HCT116 (cell line): ENCODE measurements around the gene SHISAL1.

Source experiments
- EGR1 ChIP-seq: IDR thresholded peaks from 2 replicates; pipeline ENCODE4 v1.6.1; 2012; ENCODE audit warnings: low read depth
- JUND ChIP-seq: IDR thresholded peaks from 2 replicates; pipeline ENCODE4 v1.6.1; 2012
- POLR2A ChIP-seq: IDR thresholded peaks from 2 replicates; pipeline ENCODE4 v1.7.0; 2011; ENCODE audit warnings: borderline replicate concordance; ENCODE audit not compliant: insufficient read depth, insufficient read length; ENCODE audit errors: extremely low read depth
- POLR2AphosphoS5 ChIP-seq: IDR thresholded peaks from 2 replicates; pipeline ENCODE4 v1.6.1; 2011; ENCODE audit warnings: mild to moderate bottlenecking, low read depth, low read length, moderate library complexity
- SIN3A ChIP-seq: IDR thresholded peaks from 2 replicates; pipeline ENCODE4 v1.6.1; 2012; ENCODE audit warnings: low read depth
- SP1 ChIP-seq: IDR thresholded peaks from 2 replicates; pipeline ENCODE4 v1.6.1; 2012; ENCODE audit warnings: low read depth
- TCF7L2 ChIP-seq: IDR thresholded peaks from 2 replicates; pipeline ENCODE4 v1.7.0; 2011; ENCODE audit warnings: borderline replicate concordance, inconsistent platforms; ENCODE audit not compliant: insufficient read depth, insufficient read length; ENCODE audit errors: extremely low read depth
- YY1 ChIP-seq: IDR thresholded peaks from 2 replicates; pipeline ENCODE4 v1.6.1; 2011; ENCODE audit warnings: low read length, low read depth, moderate library complexity, mild to moderate bottlenecking; ENCODE audit not compliant: insufficient replicate concordance; ENCODE audit errors: extremely low read depth
- ZNF274 ChIP-seq: fragments of 200-500 bp; sonication (Bioruptor generic); IDR thresholded peaks from 2 replicates; pipeline ENCODE4 v1.6.1; 2014; ENCODE audit warnings: mild to moderate bottlenecking, low read depth, low read length, inconsistent platforms
- TF ChIP-seq, protein P1 (sequence below), 3 experiments: fragments of 200-600 bp in 1 of 3; sonication (generic) in 1 of 3; IDR thresholded peaks in 2 of 3; conservative IDR thresholded peaks in 1 of 3; 2 replicates each; pipeline ENCODE4 v1.5.1; 2012 to 2017; ENCODE audit warnings: low read depth in 2 of 3, low read length in 2 of 3, antibody characterized with exemption in 1 of 3, borderline replicate concordance in 1 of 3, control low read depth in 1 of 3, mild to moderate bottlenecking in 1 of 3, mixed read lengths in 1 of 3, mixed run types in 1 of 3, moderate library complexity in 1 of 3; ENCODE audit not compliant: insufficient read depth in 1 of 3
- TF ChIP-seq, protein P2 (sequence below): IDR thresholded peaks from 2 replicates; pipeline ENCODE4 v1.6.1; 2012; ENCODE audit warnings: low read depth

DNA sequence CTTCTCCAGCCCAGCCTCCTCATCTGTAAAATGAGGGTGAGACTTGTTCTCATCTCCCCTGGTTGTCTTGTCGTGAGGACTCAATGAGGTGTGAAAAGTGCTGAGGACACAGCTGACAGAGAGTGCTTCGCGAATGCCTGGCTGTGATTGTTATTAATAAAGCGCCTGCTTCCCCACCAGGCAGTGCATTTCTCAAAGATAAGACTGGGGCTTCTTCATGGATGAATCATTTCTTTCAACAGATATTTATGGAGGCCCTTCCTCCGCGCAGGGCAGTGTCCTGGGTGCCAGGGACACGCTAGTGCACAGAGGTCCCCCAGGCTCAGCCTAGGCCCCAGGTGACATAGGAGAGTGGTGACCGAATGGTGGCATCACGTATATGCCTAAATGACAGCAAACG, 34.3 kb upstream of the SHISAL1 start:
- TF ChIP-seq YY1: no peak
- TF ChIP-seq, protein P1, sequence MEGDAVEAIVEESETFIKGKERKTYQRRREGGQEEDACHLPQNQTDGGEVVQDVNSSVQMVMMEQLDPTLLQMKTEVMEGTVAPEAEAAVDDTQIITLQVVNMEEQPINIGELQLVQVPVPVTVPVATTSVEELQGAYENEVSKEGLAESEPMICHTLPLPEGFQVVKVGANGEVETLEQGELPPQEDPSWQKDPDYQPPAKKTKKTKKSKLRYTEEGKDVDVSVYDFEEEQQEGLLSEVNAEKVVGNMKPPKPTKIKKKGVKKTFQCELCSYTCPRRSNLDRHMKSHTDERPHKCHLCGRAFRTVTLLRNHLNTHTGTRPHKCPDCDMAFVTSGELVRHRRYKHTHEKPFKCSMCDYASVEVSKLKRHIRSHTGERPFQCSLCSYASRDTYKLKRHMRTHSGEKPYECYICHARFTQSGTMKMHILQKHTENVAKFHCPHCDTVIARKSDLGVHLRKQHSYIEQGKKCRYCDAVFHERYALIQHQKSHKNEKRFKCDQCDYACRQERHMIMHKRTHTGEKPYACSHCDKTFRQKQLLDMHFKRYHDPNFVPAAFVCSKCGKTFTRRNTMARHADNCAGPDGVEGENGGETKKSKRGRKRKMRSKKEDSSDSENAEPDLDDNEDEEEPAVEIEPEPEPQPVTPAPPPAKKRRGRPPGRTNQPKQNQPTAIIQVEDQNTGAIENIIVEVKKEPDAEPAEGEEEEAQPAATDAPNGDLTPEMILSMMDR (IDR thresholded peaks at IDR 0.05 in 2 of 3, conservative IDR thresholded peaks at IDR 0.05 in 1 of 3; ENCODE audit: borderline replicate concordance in 1 of 3, insufficient read depth in 1 of 3, low read depth in 2 of 3, low read length in 2 of 3): no peak
- no peak for TF ChIP-seq POLR2A
- no peak for TF ChIP-seq POLR2AphosphoS5
- no peak for TF ChIP-seq TCF7L2
- TF ChIP-seq JUND: no peak
- TF ChIP-seq, protein P2, sequence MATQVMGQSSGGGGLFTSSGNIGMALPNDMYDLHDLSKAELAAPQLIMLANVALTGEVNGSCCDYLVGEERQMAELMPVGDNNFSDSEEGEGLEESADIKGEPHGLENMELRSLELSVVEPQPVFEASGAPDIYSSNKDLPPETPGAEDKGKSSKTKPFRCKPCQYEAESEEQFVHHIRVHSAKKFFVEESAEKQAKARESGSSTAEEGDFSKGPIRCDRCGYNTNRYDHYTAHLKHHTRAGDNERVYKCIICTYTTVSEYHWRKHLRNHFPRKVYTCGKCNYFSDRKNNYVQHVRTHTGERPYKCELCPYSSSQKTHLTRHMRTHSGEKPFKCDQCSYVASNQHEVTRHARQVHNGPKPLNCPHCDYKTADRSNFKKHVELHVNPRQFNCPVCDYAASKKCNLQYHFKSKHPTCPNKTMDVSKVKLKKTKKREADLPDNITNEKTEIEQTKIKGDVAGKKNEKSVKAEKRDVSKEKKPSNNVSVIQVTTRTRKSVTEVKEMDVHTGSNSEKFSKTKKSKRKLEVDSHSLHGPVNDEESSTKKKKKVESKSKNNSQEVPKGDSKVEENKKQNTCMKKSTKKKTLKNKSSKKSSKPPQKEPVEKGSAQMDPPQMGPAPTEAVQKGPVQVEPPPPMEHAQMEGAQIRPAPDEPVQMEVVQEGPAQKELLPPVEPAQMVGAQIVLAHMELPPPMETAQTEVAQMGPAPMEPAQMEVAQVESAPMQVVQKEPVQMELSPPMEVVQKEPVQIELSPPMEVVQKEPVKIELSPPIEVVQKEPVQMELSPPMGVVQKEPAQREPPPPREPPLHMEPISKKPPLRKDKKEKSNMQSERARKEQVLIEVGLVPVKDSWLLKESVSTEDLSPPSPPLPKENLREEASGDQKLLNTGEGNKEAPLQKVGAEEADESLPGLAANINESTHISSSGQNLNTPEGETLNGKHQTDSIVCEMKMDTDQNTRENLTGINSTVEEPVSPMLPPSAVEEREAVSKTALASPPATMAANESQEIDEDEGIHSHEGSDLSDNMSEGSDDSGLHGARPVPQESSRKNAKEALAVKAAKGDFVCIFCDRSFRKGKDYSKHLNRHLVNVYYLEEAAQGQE: no peak
- TF ChIP-seq SP1: no peak
- TF ChIP-seq SIN3A: no peak
- TF ChIP-seq ZNF274: no peak
- TF ChIP-seq EGR1: no peak
